NB4 (cell line): ENCODE results near the gene PLP1.

Source experiments
- MYC ChIP-seq: IDR thresholded peaks from 2 replicates; pipeline ENCODE4 v1.6.1; 2011; ENCODE audit warnings: low read depth, low read length
- POLR2A ChIP-seq: IDR thresholded peaks from 2 replicates; pipeline ENCODE4 v1.6.1; 2011; ENCODE audit warnings: mild to moderate bottlenecking; ENCODE audit not compliant: insufficient read length; ENCODE audit errors: extremely low read depth
- TF ChIP-seq, protein P1 (sequence below): IDR thresholded peaks from one replicate; pipeline ENCODE4 v1.5.1; 2012; ENCODE audit warnings: low read depth, low read length

GRCh38 chrX:103739421-103739820, 37.2 kb upstream of the PLP1 start:
- TF ChIP-seq, protein P1, sequence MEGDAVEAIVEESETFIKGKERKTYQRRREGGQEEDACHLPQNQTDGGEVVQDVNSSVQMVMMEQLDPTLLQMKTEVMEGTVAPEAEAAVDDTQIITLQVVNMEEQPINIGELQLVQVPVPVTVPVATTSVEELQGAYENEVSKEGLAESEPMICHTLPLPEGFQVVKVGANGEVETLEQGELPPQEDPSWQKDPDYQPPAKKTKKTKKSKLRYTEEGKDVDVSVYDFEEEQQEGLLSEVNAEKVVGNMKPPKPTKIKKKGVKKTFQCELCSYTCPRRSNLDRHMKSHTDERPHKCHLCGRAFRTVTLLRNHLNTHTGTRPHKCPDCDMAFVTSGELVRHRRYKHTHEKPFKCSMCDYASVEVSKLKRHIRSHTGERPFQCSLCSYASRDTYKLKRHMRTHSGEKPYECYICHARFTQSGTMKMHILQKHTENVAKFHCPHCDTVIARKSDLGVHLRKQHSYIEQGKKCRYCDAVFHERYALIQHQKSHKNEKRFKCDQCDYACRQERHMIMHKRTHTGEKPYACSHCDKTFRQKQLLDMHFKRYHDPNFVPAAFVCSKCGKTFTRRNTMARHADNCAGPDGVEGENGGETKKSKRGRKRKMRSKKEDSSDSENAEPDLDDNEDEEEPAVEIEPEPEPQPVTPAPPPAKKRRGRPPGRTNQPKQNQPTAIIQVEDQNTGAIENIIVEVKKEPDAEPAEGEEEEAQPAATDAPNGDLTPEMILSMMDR: no peak
- no peak for TF ChIP-seq POLR2A
- TF ChIP-seq MYC: no peak
